Lower leg skin (tissue), 3 donors: ENCODE measurements around the gene MVD.

Experiments
- POLR2A ChIP-seq, 2 donors: fragments of 450-650 bp; IDR thresholded peaks; one replicate each; pipeline ENCODE4 v1.6.1; 2016 to 2017; ENCODE audit warnings: antibody characterized with exemption in 2 of 2, mild to moderate bottlenecking in 1 of 2, moderate library complexity in 1 of 2
- TF ChIP-seq, protein P1 (sequence below), 3 donors: fragments of 450-650 bp; IDR thresholded peaks; one replicate each; pipeline ENCODE4 v1.5.1; 2016; ENCODE audit warnings: antibody characterized with exemption in 3 of 3, mild to moderate bottlenecking in 3 of 3, moderate library complexity in 2 of 3

DNA sequence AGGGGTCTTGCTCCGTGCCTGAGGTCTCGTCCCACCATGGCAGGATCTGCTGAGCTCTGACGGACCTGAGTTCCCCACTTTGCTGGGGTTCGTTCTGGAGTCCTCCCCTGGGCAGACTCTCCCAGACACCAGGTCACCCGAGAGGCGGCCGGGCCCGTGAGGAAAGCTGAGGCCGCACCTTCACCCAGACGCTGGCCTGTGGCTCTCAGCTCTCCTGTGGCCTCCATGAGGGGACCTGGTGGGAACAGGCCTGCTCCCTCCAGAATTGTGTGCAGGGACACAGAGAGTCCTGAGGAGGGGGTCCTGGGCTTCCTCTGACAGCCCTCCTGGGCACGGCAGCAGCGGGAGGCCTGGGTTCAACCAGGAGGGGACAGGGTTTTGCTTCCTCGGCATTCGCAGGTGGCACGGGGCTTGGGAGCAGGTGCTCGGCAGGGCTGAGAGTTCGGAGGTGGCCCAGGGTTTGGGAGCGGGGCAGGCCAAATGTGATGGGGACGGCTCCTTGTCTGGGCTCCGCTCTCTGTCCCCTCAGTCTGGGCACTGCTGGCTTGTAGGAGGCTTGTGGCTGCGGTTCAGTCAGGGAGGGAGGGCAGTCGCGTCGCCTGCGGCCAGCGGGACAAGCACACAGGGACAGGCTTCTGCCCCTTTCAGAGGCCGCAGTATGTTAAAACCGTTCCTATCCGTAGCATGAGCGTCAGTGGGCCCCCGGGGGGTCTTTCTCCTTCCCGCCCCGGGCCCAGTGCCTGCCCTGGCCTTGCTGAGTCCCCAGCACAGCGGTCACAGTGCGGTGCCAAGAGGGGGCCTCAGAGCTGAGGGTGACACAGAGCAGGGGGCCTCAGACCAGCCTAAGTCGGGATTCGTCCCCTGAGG, 31.6 kb upstream of the MVD start:
- no peak for TF ChIP-seq POLR2A (IDR thresholded peaks at IDR 0.05)
- TF ChIP-seq, protein P1, sequence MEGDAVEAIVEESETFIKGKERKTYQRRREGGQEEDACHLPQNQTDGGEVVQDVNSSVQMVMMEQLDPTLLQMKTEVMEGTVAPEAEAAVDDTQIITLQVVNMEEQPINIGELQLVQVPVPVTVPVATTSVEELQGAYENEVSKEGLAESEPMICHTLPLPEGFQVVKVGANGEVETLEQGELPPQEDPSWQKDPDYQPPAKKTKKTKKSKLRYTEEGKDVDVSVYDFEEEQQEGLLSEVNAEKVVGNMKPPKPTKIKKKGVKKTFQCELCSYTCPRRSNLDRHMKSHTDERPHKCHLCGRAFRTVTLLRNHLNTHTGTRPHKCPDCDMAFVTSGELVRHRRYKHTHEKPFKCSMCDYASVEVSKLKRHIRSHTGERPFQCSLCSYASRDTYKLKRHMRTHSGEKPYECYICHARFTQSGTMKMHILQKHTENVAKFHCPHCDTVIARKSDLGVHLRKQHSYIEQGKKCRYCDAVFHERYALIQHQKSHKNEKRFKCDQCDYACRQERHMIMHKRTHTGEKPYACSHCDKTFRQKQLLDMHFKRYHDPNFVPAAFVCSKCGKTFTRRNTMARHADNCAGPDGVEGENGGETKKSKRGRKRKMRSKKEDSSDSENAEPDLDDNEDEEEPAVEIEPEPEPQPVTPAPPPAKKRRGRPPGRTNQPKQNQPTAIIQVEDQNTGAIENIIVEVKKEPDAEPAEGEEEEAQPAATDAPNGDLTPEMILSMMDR (IDR thresholded peaks at IDR 0.05), result no peak
